Posterior vena cava (tissue), 2 donors: ENCODE data around the gene CEP70. TPM values are rescaled to one million over a fixed set of nuclear protein-coding genes. Genes with fewer than 3 reads are reported as not detected.
"Not testable (repeated sequence)": the region's sequence is repeated elsewhere in the genome, so short reads cannot be mapped to it uniquely, and the experiment has no call there.

ENCODE experiments used
- DNase-seq: peaks from one replicate; pipeline ENCODE4 v3.0.0-alpha.2; 2020; ENCODE audit warnings: low spot score
- intact Hi-C, 2 donors: fragments of 100-400 bp; cut with DNase I; formaldehyde crosslinking; loops; one replicate each; pipeline versions ENCODE4 v1.14.1 to v1.14.2; 2022 to 2023
- long read RNA-seq, 2 donors: library from polyadenylated mRNA; unstranded; transcript quantifications; one replicate each; pipeline ENCODE4 v2.0.0, GENCODE V29; 2020 to 2021
- total RNA-seq, 2 donors: library from RNA; stranded (reverse); fragmentation: NEBNext Ultra II Directional; extraction: Animal tissue kit (Norgen Biotek cat#: 25700); gene quantifications; one replicate each; pipeline ENCODE4 v1.2.1, GENCODE V29; 2021
- donor health status: DM: yes; HTN: yes; CAD: no.
- donor health status: DM: yes; HTN: yes; CAD: no.

Gene CEP70, protein sequence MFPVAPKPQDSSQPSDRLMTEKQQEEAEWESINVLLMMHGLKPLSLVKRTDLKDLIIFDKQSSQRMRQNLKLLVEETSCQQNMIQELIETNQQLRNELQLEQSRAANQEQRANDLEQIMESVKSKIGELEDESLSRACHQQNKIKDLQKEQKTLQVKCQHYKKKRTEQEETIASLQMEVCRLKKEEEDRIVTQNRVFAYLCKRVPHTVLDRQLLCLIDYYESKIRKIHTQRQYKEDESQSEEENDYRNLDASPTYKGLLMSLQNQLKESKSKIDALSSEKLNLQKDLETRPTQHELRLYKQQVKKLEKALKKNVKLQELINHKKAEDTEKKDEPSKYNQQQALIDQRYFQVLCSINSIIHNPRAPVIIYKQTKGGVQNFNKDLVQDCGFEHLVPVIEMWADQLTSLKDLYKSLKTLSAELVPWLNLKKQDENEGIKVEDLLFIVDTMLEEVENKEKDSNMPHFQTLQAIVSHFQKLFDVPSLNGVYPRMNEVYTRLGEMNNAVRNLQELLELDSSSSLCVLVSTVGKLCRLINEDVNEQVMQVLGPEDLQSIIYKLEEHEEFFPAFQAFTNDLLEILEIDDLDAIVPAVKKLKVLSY
- total RNA-seq = 10 to 100 TPM; 37.0 to 52.8 TPM
- long read RNA-seq, donor 1, partial matches to known transcripts = 3 of 8 reads
- long read RNA-seq, donor 1, other reads (novel, unspliced or antisense) = 0 of 8 reads
- long read RNA-seq, donor 2, transcript CEP70-211 (18 exons, 1,993 nt) = major isoform, 7 of 30 reads
- long read RNA-seq, donor 2, transcript CEP70-201 (18 exons, 2,732 nt) = major isoform, 7 of 30 reads
- long read RNA-seq, donor 2, partial matches to known transcripts = 4 of 30 reads
- long read RNA-seq, donor 2, other reads (novel, unspliced or antisense) = 9 of 30 reads

DNA sequence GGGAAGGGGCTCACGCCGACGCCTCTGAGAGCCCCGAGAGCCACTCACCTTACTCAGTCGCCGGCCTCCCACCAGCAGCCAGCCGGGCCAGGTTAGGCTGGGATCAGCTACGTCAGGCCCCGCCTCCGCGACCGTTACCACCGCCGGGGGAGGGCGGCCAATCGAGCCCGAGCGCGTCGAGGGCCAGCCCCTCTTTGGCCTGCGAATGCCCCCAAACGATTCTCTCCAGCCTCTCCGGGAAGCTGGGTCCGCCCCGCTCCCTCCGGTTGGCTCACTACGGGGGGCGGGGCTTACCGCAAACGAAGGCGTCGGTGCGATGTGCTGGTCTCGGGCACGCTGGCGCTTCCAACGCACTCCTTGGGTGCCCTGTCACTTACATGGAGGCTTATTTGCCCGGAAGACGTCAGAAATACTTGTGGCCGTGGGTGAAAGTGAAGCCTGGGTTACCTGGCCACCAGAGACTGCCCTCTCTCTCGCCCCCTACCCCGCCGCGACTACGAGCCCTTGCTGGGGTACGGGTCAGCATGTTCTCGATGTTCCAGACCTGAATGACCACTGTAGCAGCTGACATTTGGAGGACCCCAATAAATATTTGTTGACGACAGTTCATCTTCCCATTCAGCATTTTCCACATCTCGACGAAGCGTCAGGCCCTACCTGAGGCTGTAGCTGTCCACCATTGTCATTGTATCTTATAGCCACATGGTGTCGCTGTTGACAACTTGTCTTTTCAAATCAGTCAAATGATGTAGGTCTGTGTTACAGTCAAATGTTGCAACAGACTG is at the start of gene CEP70:
Gene CEP70 (minus strand): TSS at position 111 of the 785 bp plus-strand sequence. CDS start 21,333 bp downstream, outside the sequence.
- intact Hi-C loops = loop anchor here in 1 of 2 donors (2.0 kb wide), 1 partner anchor 320 kb away; no protein-coding TSS in a partner anchor
- peak; percentile 97 for DNase-seq

DNA sequence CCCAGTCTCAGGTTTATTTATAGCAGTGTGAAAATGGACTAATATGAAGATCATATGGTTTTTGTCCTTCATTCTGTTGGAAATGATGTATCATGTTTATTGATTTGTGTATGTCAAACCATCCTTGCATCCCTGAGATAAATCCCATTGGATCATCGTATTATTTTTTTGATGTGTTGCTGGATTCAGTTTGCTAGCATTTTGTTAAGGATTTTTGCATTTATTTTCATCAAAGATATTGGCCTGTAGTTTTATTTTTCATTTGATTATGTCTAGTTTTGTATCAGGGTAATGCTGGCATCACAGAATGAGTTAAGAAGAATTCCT is 48.8 kb upstream of the CEP70 start:
- intact Hi-C loops = no loop called here
- DNase-seq = no peak

DNA sequence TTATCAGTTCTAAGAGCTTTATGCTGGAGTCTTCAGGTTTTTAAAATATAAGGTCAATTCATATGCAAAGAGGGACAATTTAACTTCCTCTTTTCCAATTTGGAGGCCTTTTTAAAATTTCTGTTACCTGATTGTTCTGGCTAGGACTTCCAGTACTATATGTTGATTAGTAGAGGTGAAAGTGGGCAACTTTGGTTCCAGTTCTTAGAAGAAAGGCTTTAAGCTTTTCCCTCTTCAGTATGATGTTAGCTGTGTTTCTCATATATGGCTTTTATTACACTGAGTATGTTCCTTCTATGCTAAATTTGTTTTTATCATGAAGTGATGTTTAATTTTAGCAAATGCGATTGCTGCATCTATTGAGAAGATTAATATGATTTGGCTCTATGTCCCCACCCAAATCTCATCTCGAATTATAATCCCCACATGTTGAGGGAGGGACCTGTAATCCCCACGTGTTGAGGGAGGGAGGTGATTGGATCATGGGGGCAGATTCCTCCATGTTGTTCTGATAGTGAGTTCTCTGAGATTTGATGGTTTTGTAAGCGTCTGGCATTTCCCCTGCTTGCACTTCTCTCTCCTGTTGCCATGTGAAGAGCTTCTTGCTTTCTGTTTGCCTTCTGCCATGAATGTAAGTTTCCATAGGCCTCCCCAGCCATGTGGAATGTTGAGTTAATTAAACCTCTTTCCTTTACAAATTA is 48.3 kb upstream of the CEP70 start:
- intact Hi-C loops = no loop called here
- no peak for DNase-seq

DNA sequence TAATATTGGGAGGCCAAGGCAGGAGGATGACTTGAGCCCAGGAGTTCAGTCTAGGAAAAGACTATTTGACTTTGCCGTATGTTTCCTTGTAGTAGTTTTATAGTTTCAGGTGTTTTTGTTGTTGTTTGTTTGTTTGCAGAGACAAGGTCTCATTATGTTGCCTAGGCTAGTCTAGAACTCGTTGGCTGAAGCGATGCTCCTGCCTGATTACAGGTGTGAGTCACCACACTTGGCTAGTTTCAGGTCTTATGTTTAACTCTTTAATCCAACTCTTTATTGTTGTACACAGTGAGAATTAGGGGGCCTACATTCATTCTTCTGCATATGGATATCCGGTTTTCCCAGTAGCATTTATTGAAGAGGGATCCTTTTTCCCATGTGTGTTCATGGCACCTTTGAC is 46.5 kb upstream of the CEP70 start:
- intact Hi-C loops = no loop called here
- DNase-seq = no peak

DNA sequence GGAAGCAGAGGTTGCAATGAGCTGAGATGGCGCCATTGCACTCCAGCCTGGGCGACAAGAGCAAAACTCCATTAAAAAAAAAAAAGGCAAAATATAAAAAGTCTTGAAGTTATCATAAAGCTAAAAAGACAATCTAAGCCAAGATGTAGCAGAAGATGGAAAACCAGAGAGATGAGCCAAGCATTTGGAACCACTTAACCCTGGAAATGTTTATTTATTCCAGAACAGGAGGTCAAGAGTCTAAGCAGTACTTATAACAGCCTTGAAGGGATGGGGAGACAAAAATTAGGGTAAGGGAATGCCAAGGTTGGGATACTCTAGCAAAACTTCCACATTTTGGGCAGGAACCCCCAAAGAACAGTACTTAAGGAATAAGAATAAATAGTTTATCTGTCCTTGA is 44.6 kb upstream of the CEP70 start:
- DNase-seq = no peak
- intact Hi-C loops = no loop called here

DNA sequence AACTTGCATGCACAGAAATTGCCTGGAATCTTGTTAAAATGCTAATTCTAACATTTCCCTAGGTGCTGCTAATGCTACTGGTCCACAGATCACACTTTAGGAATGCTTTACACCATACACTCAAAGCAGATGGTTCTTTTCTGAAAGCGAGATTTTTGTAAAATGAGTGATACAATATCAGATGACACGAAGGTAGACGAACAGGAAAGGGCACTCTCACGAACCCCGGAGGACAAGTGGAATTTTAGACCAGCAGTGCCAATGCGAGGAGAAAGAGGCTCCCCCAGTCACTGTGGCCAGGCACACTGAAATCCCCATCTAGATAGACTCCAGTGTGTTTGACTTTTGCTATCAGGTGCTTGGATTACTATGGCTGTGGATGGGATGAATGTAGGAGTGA is 35.5 kb upstream of the CEP70 start:
- intact Hi-C loops = no loop called here
- DNase-seq = no peak

DNA sequence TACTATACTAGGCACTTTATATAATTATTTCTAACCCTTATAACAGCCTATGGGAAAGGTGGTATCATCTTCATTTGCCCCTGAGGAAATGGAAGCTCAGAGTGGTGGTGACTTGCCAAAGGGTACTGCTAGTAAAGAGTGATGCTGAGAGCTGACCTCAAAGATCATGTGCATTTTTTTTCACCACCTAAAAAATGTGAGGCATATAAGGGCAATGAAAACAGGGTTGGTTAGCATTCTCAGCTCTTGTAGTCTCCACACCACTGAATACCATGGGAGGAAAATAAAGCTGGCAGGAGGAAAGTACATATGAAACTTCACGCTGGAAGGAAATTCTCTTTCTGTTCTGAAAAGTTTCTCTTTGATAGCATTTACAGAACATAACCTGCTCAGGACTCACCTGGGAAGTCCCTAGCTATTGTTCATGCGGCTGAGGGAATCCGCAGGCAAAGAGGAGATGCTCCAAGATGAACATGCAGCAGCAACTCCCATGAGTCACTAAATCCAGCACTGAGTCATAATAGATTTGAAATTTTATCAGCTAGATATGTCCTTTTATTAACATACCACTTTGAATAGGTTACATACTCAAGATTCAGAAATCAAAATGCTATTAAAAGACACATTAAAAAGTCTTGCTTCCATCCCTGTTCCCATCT is 31.8 kb upstream of the CEP70 start:
- intact Hi-C loops = no loop called here
- no peak for DNase-seq

DNA sequence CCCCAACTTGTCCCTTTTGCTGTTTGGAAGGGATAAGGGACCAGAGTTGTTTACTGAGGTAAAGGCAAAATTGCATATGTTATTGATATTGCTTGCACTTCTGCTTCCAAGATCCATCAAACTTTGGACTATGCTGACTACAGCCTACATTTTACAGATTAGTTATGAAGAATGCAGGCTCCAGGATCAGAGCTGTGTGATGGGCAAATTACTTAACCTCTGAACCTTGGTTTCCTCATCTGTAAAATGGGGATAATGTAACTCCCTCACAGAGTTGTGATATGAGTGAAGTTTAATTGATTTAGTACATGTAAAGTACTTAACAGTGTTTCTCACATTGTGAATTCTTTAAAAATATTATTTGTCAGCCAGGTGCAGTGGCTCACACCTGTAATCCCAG is 30.5 kb upstream of the CEP70 start:
- DNase-seq = no peak
- intact Hi-C loops = no loop called here

DNA sequence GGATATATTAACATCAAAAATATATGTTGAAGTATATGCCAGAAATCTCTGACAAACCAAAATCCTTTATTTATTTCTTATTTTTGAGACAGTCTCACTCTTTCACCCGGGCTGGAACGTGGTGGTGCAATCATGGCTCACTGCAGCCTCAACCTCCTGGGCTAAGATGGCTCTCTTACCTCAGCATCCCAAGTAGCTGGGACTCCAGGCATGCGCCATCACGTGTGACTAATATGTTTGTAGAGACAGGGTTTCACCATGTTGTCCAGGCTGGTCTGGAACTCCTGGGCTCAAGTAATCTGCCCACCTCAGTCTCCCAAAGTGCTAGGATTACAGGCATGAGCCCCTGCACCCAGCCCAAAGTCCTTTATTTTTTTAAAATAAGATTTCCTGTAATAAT is 26.4 kb upstream of the CEP70 start:
- no peak for DNase-seq
- intact Hi-C loops = no loop called here

DNA sequence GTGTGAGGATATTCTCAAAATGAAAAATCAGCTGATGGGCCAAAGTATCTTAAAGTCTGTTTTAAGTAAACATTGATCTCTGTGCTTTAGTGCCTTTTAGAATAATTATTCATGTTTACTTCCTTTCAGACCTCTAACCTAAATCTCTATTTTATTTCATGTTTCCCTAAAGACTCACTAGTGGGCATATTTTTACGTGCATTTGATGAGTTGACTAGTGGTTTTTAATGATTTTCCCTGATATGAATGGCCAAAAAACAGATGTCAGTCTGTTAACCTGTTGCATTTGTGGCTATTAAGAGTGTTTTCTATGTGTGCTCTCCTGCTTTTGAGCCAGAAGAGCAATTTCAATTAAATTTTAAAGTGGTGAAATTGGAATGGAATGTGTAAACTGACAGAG is 21.4 kb upstream of the CEP70 start:
- intact Hi-C loops = no loop called here

DNA sequence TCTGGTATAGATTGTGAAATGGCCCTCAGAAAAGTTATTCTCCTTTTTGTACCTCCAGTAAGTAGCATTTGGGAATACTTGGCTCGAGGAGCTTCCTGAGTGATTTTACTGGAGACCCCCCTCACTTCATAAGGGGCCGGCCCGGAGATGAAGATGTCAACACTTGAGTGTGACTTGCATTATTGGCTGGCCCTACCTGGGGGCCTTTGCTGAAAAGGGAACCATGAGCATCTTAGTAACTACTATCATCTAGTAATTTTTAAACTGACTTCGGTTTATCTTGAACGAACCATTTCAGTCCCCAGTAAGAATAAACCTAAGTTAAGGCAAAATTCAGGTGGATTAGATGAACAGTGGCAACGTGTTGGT is 15.8 kb upstream of the CEP70 start:
- intact Hi-C loops = no loop called here
- DNase-seq = no peak

More for the DNA sequence above, 21.4 kb upstream of the CEP70 start:
- no peak for DNase-seq

DNA sequence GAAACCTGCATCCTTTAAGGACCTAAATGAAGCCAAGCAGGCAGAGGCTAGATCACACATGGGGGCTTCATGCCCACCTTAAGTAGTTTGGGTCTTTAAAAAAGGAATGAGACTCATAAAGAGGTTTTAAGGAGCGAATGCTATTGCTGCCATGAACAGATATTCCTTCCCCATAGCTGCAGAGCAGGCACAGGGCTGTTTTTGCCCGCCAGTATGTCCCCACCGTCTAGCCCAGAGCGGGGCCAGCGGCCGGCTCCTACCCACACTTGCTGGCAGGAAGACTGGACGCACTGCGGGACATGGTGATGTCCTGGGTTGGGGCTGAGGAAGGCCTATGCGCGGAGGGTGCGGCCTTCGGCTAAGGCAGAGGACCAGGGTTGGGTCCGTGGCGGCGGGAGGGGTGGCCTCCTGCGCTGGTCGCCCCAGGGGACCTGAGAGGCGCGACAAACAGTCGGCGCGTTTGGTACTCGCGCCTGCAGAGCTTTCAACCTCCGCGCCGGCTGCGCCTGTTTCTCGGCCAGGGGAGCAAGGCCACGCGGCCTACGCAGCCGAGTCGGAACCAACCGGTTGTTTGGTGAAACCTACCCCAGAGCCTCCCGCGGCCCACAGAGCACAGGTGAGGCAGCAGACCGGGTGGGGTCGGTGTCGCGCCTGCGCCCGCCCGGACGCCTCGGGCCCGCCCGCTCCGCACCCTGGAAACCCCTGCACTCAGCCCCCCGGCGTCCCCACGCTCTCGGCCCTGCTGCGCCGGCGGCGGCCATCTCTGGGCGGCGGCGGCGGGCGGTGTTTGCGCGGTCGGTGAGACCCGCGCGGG is 14.5 kb upstream of the CEP70 start, which contains the start of gene FAIM:
Gene FAIM (plus strand): TSS at position 450 of the 814 bp plus-strand sequence. CDS start 10,956 bp downstream, outside the sequence.
- peak; percentile 91 for DNase-seq

DNA sequence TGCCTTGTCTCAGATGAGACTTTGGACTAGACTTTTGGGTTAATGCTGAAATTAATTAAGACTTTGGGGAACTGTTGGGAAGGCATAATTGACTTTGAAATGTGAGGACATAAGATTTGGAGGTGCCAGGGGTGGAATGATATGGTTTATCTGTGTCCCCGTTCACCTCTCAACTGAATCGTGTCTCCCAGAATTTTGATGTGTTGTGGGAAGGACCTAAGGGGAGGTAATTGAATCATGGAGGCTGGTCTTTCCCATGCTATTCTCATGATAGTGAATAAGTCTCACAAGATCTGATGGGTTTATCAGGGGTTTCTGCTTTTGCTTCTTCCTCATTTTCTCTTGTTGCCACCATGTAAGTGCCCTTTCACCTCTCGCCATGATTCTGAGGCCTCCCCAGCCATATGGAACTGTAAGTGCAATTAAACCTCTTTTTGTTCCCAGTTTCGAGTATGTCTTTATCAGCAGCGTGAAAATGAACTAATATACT is 10.1 kb upstream of the CEP70 start:
- intact Hi-C loops = loop anchor here in 1 of 2 donors (1.0 kb wide), 1 partner anchor 313 kb away; no protein-coding TSS in a partner anchor
- not testable (repeated sequence) for DNase-seq

More for the DNA sequence above, 14.5 kb upstream of the CEP70 start, which contains the start of gene FAIM:
- intact Hi-C loops = no loop called here

DNA sequence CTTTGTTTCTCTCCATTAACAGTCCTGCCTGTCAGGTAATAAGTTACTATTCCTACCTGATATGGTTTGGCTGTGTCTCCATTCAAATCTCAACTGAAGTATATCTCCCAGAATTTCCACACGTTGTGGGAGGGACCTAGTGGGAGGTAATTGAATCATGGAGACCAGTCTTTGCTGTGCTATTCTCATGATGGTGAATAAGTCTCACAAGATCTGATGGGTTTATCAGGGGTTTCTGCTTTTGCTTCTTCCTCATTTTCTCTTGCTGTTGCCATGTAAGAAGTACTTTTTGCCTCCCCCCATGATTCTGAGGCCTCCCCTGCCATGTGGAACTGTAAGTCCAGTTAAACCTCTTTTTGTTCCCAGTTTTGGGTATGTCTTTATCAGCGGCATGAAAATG is 7.6 kb upstream of the CEP70 start:
- intact Hi-C loops, DNase-seq: not testable (repeated sequence)

DNA sequence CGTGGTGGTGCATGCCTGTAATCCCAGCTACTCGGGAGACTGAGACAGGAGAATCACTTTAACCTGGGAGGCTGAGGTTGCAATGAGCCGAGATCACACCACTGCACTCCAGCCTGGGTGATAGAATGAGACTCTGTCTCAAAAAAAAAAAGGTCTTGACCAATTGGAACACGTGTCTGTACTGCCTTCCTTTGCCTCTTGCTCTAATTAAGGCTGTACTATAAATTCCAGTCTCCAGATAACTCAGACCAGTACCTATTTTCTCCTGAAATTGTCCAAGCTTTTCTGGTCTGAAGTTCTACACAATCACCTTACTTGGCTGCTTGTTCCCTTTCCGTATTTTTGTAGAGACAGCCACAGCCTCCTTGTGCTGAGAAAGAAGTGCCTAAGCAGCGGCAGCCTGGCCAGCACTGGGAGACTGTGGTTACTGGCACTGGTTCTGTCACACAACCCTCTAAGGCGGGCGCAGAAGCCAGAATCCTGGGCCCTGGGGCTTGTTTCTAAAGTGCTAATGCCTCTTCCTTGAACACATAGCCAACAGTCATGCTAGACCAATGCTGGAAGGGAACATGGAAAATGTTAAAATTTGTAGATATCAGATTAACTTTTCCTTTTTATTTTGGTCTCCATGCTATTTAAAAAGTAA is 6.2 kb upstream of the CEP70 start:
- intact Hi-C loops = no loop called here
- no peak for DNase-seq

DNA sequence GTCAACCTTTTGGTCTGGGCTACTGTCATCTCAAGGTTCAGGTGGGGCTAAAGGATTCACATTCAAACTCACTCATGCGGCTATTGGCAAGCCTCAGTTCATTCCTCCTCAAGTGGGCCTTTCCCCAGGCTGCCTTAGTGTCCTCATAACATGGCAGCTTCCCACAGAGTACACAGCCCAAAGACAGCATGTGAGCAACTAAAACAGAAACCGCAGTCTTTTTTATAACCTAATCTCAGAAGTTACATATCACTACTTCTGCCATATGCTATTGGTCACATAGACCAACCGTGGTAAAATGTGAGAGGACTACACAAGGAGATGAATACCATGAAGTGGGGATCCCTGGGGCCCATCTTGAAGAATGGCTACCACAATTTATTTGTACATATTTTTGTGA is 4.5 kb upstream of the CEP70 start:
- no peak for DNase-seq
- intact Hi-C loops = loop anchor here in 1 of 2 donors (5.0 kb wide), 1 partner anchor 266 kb away; no protein-coding TSS in a partner anchor
